Measurements from ENCODE around the gene COLGALT1. TPM values are rescaled to one million over a fixed set of nuclear protein-coding genes. Genes with fewer than 3 reads are reported as not detected.

COLGALT1 gene
- total and polyA plus RNA-seq, 10 of the 15 experiments (the other 5 are each of a cell fraction or from before 2014, with no cell fraction given): 1.2 to 78.8 (median 29.8) TPM

GRCh38 chr19:17529239-17530158 is 25.9 kb upstream of the COLGALT1 start (continued):
- TF ChIP-seq RELB (IDR thresholded peaks at IDR 0.05; ENCODE audit: low read depth): no peak
- no peak for TF ChIP-seq TBL1XR1 (IDR thresholded peaks at IDR 0.05; ENCODE audit: low read depth, low read length)
- TF ChIP-seq MYB (IDR thresholded peaks at IDR 0.05; ENCODE audit: borderline replicate concordance, low read depth, low read length): no peak
- TF ChIP-seq NFXL1 (IDR thresholded peaks at IDR 0.05; ENCODE audit: borderline replicate concordance): no peak
- no peak for TF ChIP-seq RCOR1 (conservative IDR thresholded peaks at IDR 0.05; ENCODE audit: low read depth, low read length)
- TF ChIP-seq, protein P1, sequence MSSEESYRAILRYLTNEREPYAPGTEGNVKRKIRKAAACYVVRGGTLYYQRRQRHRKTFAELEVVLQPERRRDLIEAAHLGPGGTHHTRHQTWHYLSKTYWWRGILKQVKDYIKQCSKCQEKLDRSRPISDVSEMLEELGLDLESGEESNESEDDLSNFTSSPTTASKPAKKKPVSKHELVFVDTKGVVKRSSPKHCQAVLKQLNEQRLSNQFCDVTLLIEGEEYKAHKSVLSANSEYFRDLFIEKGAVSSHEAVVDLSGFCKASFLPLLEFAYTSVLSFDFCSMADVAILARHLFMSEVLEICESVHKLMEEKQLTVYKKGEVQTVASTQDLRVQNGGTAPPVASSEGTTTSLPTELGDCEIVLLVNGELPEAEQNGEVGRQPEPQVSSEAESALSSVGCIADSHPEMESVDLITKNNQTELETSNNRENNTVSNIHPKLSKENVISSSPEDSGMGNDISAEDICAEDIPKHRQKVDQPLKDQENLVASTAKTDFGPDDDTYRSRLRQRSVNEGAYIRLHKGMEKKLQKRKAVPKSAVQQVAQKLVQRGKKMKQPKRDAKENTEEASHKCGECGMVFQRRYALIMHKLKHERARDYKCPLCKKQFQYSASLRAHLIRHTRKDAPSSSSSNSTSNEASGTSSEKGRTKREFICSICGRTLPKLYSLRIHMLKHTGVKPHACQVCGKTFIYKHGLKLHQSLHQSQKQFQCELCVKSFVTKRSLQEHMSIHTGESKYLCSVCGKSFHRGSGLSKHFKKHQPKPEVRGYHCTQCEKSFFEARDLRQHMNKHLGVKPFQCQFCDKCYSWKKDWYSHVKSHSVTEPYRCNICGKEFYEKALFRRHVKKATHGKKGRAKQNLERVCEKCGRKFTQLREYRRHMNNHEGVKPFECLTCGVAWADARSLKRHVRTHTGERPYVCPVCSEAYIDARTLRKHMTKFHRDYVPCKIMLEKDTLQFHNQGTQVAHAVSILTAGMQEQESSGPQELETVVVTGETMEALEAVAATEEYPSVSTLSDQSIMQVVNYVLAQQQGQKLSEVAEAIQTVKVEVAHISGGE (CRISPR knock-in tag; IDR thresholded peaks at IDR 0.05): no peak
- TF ChIP-seq BRCA1 (IDR thresholded peaks at IDR 0.05; ENCODE audit: low read depth, low read length): no peak
- no peak for TF ChIP-seq CHD4 (IDR thresholded peaks at IDR 0.05)
- TF ChIP-seq NFIC (IDR thresholded peaks at IDR 0.05; ENCODE audit: low read depth, low read length): no peak
- TF ChIP-seq CTCF (IDR thresholded peaks at IDR 0.05 in 2 of 3, conservative IDR thresholded peaks at IDR 0.05 in 1 of 3; ENCODE audit: control insufficient read depth in 2 of 3, extremely low read depth in 1 of 3, insufficient read depth in 1 of 3, low read depth in 3 of 3, low read length in 3 of 3): no peak
- no peak for TF ChIP-seq EP300 (IDR thresholded peaks at IDR 0.05; ENCODE audit: borderline replicate concordance in 1 of 2, control insufficient read depth in 1 of 2, low read depth in 2 of 2, low read length in 2 of 2)
- TF ChIP-seq YBX1 (IDR thresholded peaks at IDR 0.05): no peak
- no peak for TF ChIP-seq PML (IDR thresholded peaks at IDR 0.05; ENCODE audit: low read length)
- no peak for TF ChIP-seq SREBF2 (IDR thresholded peaks at IDR 0.05; ENCODE audit: low read length)
- peak; percentile 95 for TF ChIP-seq SMARCA5 (IDR thresholded peaks at IDR 0.05)
- TF ChIP-seq HDGF (IDR thresholded peaks at IDR 0.05): no peak
- no peak for TF ChIP-seq ZBTB33 (IDR thresholded peaks at IDR 0.05)

Data from GM12878 (cell line).